K562 (cell line): ENCODE data around the gene SPATC1L. TPM values are rescaled to one million over a fixed set of nuclear protein-coding genes. Genes with fewer than 3 reads are reported as not detected.
A peak's percentile ranks its signal among the peaks of the same experiment; 100 is the strongest.

Experiments
- BRF1 ChIP-seq: IDR thresholded peaks from 3 replicates; pipeline ENCODE4 v1.6.1; 2011; ENCODE audit warnings: borderline replicate concordance, mild to moderate bottlenecking; ENCODE audit not compliant: insufficient read length; ENCODE audit errors: extremely low read depth
- CHD4 ChIP-seq: fragments of 200-600 bp; sonication (generic); IDR thresholded peaks from 3 replicates; pipeline ENCODE4 v1.6.1; 2012; ENCODE audit warnings: low read depth, mild to moderate bottlenecking, mixed read lengths, low read length, inconsistent platforms; ENCODE audit not compliant: insufficient read depth, insufficient replicate concordance, poor library complexity, severe bottlenecking
- EP400 ChIP-seq: fragments of 450-650 bp; IDR thresholded peaks from 2 replicates; pipeline ENCODE4 v1.6.1; 2017; ENCODE audit warnings: antibody characterized with exemption, mild to moderate bottlenecking, moderate library complexity
- GABPB1 ChIP-seq: sonication (generic); formaldehyde crosslinking; IDR thresholded peaks from 2 replicates; pipeline ENCODE4 v1.8.0; 2022; ENCODE audit warnings: mild to moderate bottlenecking, missing genetic modification reagents
- HDAC6 ChIP-seq: IDR thresholded peaks from 2 replicates; pipeline ENCODE4 v1.6.1; 2012; ENCODE audit warnings: low read depth, mild to moderate bottlenecking, control low read depth, inconsistent platforms, low read length, moderate library complexity
- HMGN3 ChIP-seq: IDR thresholded peaks from 2 replicates; pipeline ENCODE4 v1.6.1; 2011; ENCODE audit warnings: borderline replicate concordance, low read depth, mild to moderate bottlenecking, mixed read lengths, low read length; ENCODE audit not compliant: insufficient read length; ENCODE audit errors: extremely low read depth
- KAT2B ChIP-seq: IDR thresholded peaks from one replicate; pipeline ENCODE4 v1.6.1; 2012; ENCODE audit warnings: low read depth, mild to moderate bottlenecking, control low read depth, inconsistent platforms, low read length, moderate library complexity
- MYNN ChIP-seq, 2 experiments: sonication (generic); formaldehyde crosslinking in 1 of 2; IDR thresholded peaks; 2 replicates each; pipeline versions ENCODE4 v1.5.0 to v1.6.1; 2016 to 2020; ENCODE audit warnings: antibody characterized with exemption in 1 of 2, missing genetic modification reagents in 1 of 2
- NELFE ChIP-seq: IDR thresholded peaks from 2 replicates; pipeline ENCODE4 v1.6.1; 2011; ENCODE audit warnings: mild to moderate bottlenecking; ENCODE audit not compliant: insufficient read depth, insufficient read length
- NR2C2 ChIP-seq, 2 experiments: fragments of 200-800 bp in 1 of 2; sonication (Bioruptor generic) in 1 of 2; sonication (generic) in 1 of 2; formaldehyde crosslinking in 1 of 2; IDR thresholded peaks; 2 replicates each; pipeline versions ENCODE4 v1.6.1 to v1.8.0; 2016 to 2022; ENCODE audit warnings: mild to moderate bottlenecking in 1 of 2, missing compliant biosample characterization in 1 of 2, missing genetic modification characterization in 1 of 2, missing genetic modification reagents in 1 of 2
- PML ChIP-seq: IDR thresholded peaks from 2 replicates; pipeline ENCODE4 v1.6.1; 2012; ENCODE audit warnings: low read length, inconsistent platforms
- POLR2G ChIP-seq: fragments of 200-400 bp; formaldehyde crosslinking; IDR thresholded peaks from 2 replicates; pipeline ENCODE4 v1.6.1; 2017; ENCODE audit warnings: low read depth, mild to moderate bottlenecking, antibody characterized with exemption, low read length, moderate library complexity
- SAFB ChIP-seq: fragments of 200-400 bp; formaldehyde crosslinking; IDR thresholded peaks from 2 replicates; pipeline ENCODE4 v1.6.1; 2017; ENCODE audit warnings: low read depth, low read length, borderline replicate concordance
- SIRT6 ChIP-seq: IDR thresholded peaks from one replicate; pipeline ENCODE4 v1.6.1; 2012; ENCODE audit warnings: low read depth, mild to moderate bottlenecking, control low read depth, inconsistent platforms, low read length, moderate library complexity
- STAT5B ChIP-seq: fragments of 250-450 bp; sonication (Bioruptor Pico); IDR thresholded peaks from 2 replicates; pipeline ENCODE4 v1.8.0; 2021; ENCODE audit warnings: mild to moderate bottlenecking, inconsistent platforms
- U2AF1 ChIP-seq: fragments of 200-400 bp; formaldehyde crosslinking; optimal IDR thresholded peaks from 2 replicates; pipeline ENCODE3; 2017; ENCODE audit warnings: mild to moderate bottlenecking, low read depth, low read length, moderate library complexity
- ZBTB17 ChIP-seq: fragments of 450-650 bp; formaldehyde crosslinking; IDR thresholded peaks from 2 replicates; pipeline ENCODE4 v1.4.0; 2020; ENCODE audit warnings: mild to moderate bottlenecking
- ZNF41 ChIP-seq: fragments of 250-450 bp; sonication (Bioruptor Pico); conservative IDR thresholded peaks from 2 replicates; pipeline ENCODE4 v1.4.0; 2020; ENCODE audit warnings: mild to moderate bottlenecking
- ZNF57 ChIP-seq: fragments of 450-650 bp; formaldehyde crosslinking; IDR thresholded peaks from 2 replicates; pipeline ENCODE4 v1.4.0; 2020; ENCODE audit warnings: mild to moderate bottlenecking, moderate library complexity
- ZNF644 ChIP-seq: fragments of 200-800 bp; sonication (Bioruptor generic); IDR thresholded peaks from 2 replicates; pipeline ENCODE4 v1.6.1; 2016; ENCODE audit warnings: low read depth, missing genetic modification characterization, missing compliant biosample characterization
- polyA plus RNA-seq, 8 experiments: library from polyadenylated mRNA; depleted of rRNA in 4 of 8; stranded (reverse) in 5 of 8; unstranded in 3 of 8; fragments of >200 nt; fragmentation: Nextera tagmentation in 2 of 8; fragmentation: Illumina TruSeq in 1 of 8; extraction: Ambion mirVana in 2 of 8; extraction: Trizol in 1 of 8; gene quantifications; 2 replicates each; pipeline versions ENCODE4 v1.2.1 to v1.2.3, GENCODE V29; 2011 to 2014; ENCODE audit warnings: inconsistent platforms in 1 of 8, missing spikeins in 1 of 8
- total RNA-seq, 7 experiments: library from RNA; depleted of rRNA in 6 of 7; stranded (reverse); fragments of >200 nt in 6 of 7; fragmentation: Illumina TruSeq in 2 of 7; extraction: Trizol in 2 of 7; gene quantifications; 2 replicates each; pipeline versions ENCODE4 v1.2.1 to v1.2.3, GENCODE V29; 2011 to 2021; ENCODE audit warnings: low replicate concordance in 1 of 7
- TF ChIP-seq, protein P1 (sequence below): sonication (generic); formaldehyde crosslinking; IDR thresholded peaks from 2 replicates; pipeline ENCODE4 v1.8.1; 2023; ENCODE audit warnings: mild to moderate bottlenecking, missing genetic modification reagents
- TF ChIP-seq, protein P2 (sequence below): sonication (generic); formaldehyde crosslinking; IDR thresholded peaks from 2 replicates; pipeline ENCODE4 v1.9.0; 2022; ENCODE audit warnings: mild to moderate bottlenecking, missing genetic modification reagents
- TF ChIP-seq, protein P3 (sequence below): fragments of 450-650 bp; IDR thresholded peaks from 2 replicates; pipeline ENCODE4 v1.6.1; 2016; ENCODE audit warnings: antibody characterized with exemption
- TF ChIP-seq, protein P4 (sequence below): sonication (generic); formaldehyde crosslinking; IDR thresholded peaks from 2 replicates; pipeline ENCODE4 v1.8.0; 2023; ENCODE audit warnings: mild to moderate bottlenecking, missing genetic modification reagents

Gene SPATC1L
- total and polyA plus RNA-seq, 9 of the 15 experiments (the other 6 are each of a cell fraction or from before 2014, with no cell fraction given), result 0.14 to 121 (median 34.0) TPM; not detected in 1

DNA sequence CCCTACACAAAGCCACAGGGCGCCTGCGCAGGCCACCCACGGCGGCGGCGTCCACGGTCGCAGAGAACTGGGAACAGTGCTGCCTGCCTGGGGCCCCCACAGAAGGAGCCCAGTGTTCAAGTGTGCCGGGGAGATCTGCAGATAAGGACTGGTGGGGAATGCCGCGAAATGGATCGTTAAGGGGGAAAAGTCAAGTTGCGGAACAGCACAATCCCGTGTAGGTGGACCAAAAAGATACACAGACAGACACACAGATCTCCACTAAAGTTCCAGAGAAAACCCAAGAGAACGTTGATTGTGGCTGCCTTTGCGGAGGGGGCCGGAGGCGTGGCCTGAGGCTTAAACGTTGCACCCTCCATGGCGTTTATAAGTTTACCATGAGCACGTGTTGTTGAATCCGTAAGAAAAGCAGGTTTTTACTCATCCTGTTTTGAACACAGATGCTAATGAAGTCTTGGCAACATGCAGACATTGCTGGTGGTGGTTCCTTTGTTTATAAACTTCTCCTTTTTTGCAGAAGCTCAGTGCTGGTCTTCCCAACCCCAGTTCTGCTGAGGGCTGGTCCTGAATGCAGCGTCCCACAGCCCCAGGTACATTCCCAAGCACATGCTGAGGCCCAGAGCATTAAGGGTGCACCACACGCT lies 4.1 kb downstream of the SPATC1L start (continued):
- no peak for TF ChIP-seq GABPB1 (CRISPR knock-in tag)
- TF ChIP-seq POLR2G, result no peak
- TF ChIP-seq STAT5B, result no peak
- TF ChIP-seq NR2C2 (CRISPR knock-in tag; IDR thresholded peaks at IDR 0.05), result no peak
- no peak for TF ChIP-seq NR2C2 (tag; IDR thresholded peaks at IDR 0.05)
- no peak for TF ChIP-seq NELFE
- TF ChIP-seq SAFB, result 0 out of 2 replicates have a peak, but pooled peaks have one; percentile 26
- TF ChIP-seq MYNN (IDR thresholded peaks at IDR 0.05), result no peak
- TF ChIP-seq MYNN (CRISPR knock-in tag; IDR thresholded peaks at IDR 0.05), result no peak
- peak; percentile 49; the same call in 1 of the 2 replicates for TF ChIP-seq EP400
- TF ChIP-seq ZNF57 (CRISPR knock-in tag), result no peak
- TF ChIP-seq HDAC6, result no peak
- no peak for TF ChIP-seq PML
- no peak for TF ChIP-seq BRF1
- TF ChIP-seq U2AF1, result no peak
- TF ChIP-seq, protein P1, sequence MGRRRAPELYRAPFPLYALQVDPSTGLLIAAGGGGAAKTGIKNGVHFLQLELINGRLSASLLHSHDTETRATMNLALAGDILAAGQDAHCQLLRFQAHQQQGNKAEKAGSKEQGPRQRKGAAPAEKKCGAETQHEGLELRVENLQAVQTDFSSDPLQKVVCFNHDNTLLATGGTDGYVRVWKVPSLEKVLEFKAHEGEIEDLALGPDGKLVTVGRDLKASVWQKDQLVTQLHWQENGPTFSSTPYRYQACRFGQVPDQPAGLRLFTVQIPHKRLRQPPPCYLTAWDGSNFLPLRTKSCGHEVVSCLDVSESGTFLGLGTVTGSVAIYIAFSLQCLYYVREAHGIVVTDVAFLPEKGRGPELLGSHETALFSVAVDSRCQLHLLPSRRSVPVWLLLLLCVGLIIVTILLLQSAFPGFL, result 0 out of 2 replicates have a peak, but pooled peaks have one; percentile 61
- no peak for TF ChIP-seq ZNF644
- no peak for TF ChIP-seq SIRT6
- peak; percentile 96 for TF ChIP-seq ZBTB17
- TF ChIP-seq, protein P2, sequence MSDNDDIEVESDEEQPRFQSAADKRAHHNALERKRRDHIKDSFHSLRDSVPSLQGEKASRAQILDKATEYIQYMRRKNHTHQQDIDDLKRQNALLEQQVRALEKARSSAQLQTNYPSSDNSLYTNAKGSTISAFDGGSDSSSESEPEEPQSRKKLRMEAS (CRISPR knock-in tag), result peak; percentile 74; the same call in 1 of the 2 replicates
- TF ChIP-seq KAT2B, result no peak
- TF ChIP-seq HMGN3, result peak; percentile 46
- TF ChIP-seq, protein P3, sequence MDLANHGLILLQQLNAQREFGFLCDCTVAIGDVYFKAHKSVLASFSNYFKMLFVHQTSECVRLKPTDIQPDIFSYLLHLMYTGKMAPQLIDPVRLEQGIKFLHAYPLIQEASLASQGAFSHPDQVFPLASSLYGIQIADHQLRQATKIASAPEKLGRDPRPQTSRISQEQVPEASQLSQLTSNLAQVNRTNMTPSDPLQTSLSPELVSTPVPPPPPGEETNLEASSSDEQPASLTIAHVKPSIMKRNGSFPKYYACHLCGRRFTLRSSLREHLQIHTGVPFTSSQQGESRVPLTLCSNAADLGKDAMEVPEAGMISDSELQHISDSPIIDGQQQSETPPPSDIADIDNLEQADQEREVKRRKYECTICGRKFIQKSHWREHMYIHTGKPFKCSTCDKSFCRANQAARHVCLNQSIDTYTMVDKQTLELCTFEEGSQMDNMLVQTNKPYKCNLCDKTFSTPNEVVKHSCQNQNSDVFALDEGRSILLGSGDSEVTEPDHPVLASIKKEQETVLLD, result no peak
- TF ChIP-seq CHD4, result no peak
- TF ChIP-seq, protein P4, sequence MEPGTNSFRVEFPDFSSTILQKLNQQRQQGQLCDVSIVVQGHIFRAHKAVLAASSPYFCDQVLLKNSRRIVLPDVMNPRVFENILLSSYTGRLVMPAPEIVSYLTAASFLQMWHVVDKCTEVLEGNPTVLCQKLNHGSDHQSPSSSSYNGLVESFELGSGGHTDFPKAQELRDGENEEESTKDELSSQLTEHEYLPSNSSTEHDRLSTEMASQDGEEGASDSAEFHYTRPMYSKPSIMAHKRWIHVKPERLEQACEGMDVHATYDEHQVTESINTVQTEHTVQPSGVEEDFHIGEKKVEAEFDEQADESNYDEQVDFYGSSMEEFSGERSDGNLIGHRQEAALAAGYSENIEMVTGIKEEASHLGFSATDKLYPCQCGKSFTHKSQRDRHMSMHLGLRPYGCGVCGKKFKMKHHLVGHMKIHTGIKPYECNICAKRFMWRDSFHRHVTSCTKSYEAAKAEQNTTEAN (CRISPR knock-in tag), result no peak
- no peak for TF ChIP-seq ZNF41
